DOHH2 (cell line): Measurements from ENCODE around the gene DNAJB6.

Experiments
- H3F3A ChIP-seq: fragments of 200-600 bp; sonication (generic), shearing (Covaris generic); 2 replicates; pipeline ENCODE4 v1.6.0; 2016; ENCODE audit warnings: antibody characterized with exemption, mild to moderate bottlenecking; ENCODE audit not compliant: control insufficient read depth, insufficient read depth
- H3K27ac ChIP-seq: fragments of 200-600 bp; sonication (generic); 2 replicates; pipeline ENCODE4 v1.5.1; 2014; ENCODE audit warnings: low read depth, mild to moderate bottlenecking, low read length, moderate library complexity
- H3K27me3 ChIP-seq: fragments of 200-600 bp; sonication (generic); 2 replicates; pipeline ENCODE4 v1.6.1; 2014; ENCODE audit warnings: mild to moderate bottlenecking, low read length, mixed read lengths; ENCODE audit not compliant: control insufficient read depth
- H3K36me3 ChIP-seq: fragments of 200-600 bp; sonication (generic); 2 replicates; pipeline ENCODE4 v1.6.1; 2014; ENCODE audit warnings: mild to moderate bottlenecking, low read length, moderate library complexity, mixed read lengths; ENCODE audit not compliant: control insufficient read depth
- H3K4me1 ChIP-seq: fragments of 200-600 bp; sonication (generic); 2 replicates; pipeline ENCODE4 v1.6.1; 2014; ENCODE audit warnings: mild to moderate bottlenecking, low read length, mixed read lengths; ENCODE audit not compliant: control insufficient read depth
- H3K4me2 ChIP-seq: fragments of 200-600 bp; sonication (generic); 2 replicates; pipeline ENCODE4 v1.6.0; 2014; ENCODE audit warnings: mild to moderate bottlenecking, low read length, moderate library complexity
- H3K4me3 ChIP-seq: fragments of 200-600 bp; sonication (generic); 2 replicates; pipeline ENCODE4 v1.5.1; 2014; ENCODE audit warnings: mild to moderate bottlenecking, low read length, mixed read lengths
- H3K79me2 ChIP-seq: fragments of 200-600 bp; sonication (generic); 2 replicates; pipeline ENCODE4 v1.6.1; 2014; ENCODE audit warnings: mild to moderate bottlenecking, low read length, mixed read lengths; ENCODE audit not compliant: control insufficient read depth
- H3K9me2 ChIP-seq: fragments of 200-600 bp; sonication (generic); replicated peaks from 2 replicates; pipeline ENCODE4 v1.6.1; 2014; ENCODE audit warnings: mild to moderate bottlenecking, low read length, mixed read lengths; ENCODE audit not compliant: control insufficient read depth
- H3K9me3 ChIP-seq: fragments of 200-600 bp; sonication (generic); 2 replicates; pipeline ENCODE4 v1.6.1; 2014; ENCODE audit warnings: antibody characterized with exemption, low read length, mixed read lengths; ENCODE audit not compliant: control insufficient read depth, insufficient read depth
- H4K20me1 ChIP-seq: fragments of 200-600 bp; sonication (generic); 2 replicates; pipeline ENCODE4 v1.6.0; 2014; ENCODE audit warnings: low read depth, mild to moderate bottlenecking, antibody characterized with exemption, low read length, moderate library complexity; ENCODE audit not compliant: control insufficient read depth, insufficient read depth
- CTCF ChIP-seq: fragments of 200-600 bp; sonication (generic); IDR thresholded peaks from one replicate; pipeline ENCODE4 v1.5.1; 2014; ENCODE audit warnings: antibody characterized with exemption, mild to moderate bottlenecking, low read depth, low read length; ENCODE audit not compliant: poor library complexity, severe bottlenecking
- EZH2phosphoT487 ChIP-seq: fragments of 200-600 bp; sonication (generic); IDR thresholded peaks from 2 replicates; pipeline ENCODE4 v1.6.1; 2017; ENCODE audit warnings: borderline replicate concordance, mild to moderate bottlenecking, antibody characterized with exemption, low read length, moderate library complexity, mixed read lengths

Gene DNAJB6

GRCh38 chr7:157394246-157395191, 57.7 kb downstream of the DNAJB6 start:
- Histone ChIP-seq H3K79me2 (peaks cover 82% of the 10 kb centered on the region), H4K20me1 (peaks cover 11% of the 10 kb centered on the region), H3K27ac (no peak overlapping the region), H3K4me2 (no peak overlapping the region), H3K9me3 (no peaks in the 10 kb centered on the region), H3K36me3 (peaks cover 71% of the 10 kb centered on the region), H3K9me2 (no peaks in the 10 kb centered on the region), H3K4me1 (0 out of 2 replicates have a peak, but pooled peaks cover 4% of the 10 kb centered on the region), H3F3A (peaks cover 3% of the 10 kb centered on the region; the same call in 1 of the 2 replicates), H3K4me3 (no peak overlapping the region), H3K27me3 (no peaks in the 10 kb centered on the region)
- no peak for TF ChIP-seq EZH2phosphoT487
- TF ChIP-seq CTCF, result no peak

- Histone ChIP-seq H3K36me3 (peaks cover 68% of the 10 kb centered on the region), H3K9me3 (no peaks in the 10 kb centered on the region), H3K79me2 (peaks cover 79% of the 10 kb centered on the region), H3K27ac (no peak overlapping the region), H3K27me3 (no peaks in the 10 kb centered on the region), H3K4me1 (0 out of 2 replicates have a peak, but pooled peaks cover 4% of the 10 kb centered on the region), H3K4me3 (no peak overlapping the region), H3K9me2 (no peaks in the 10 kb centered on the region), H3F3A (peaks cover 3% of the 10 kb centered on the region; the same call in 1 of the 2 replicates), H4K20me1 (peaks cover 11% of the 10 kb centered on the region), H3K4me2 (no peak overlapping the region)
- TF ChIP-seq EZH2phosphoT487 (no peak), CTCF (no peak)
Observed at GRCh38 chr7:157395206-157395605, 58.4 kb downstream of the DNAJB6 start.

GRCh38 chr7:157396316-157397035, 59.7 kb downstream of the DNAJB6 start:
- no peak overlapping the region for H3K27ac ChIP-seq
- H3K9me3 ChIP-seq, result no peaks in the 10 kb centered on the region
- no peaks in the 10 kb centered on the region for H3K9me2 ChIP-seq
- no peak overlapping the region for H3K4me3 ChIP-seq
- H3K4me1 ChIP-seq, result 0 out of 2 replicates have a peak, but pooled peaks cover 4% of the 10 kb centered on the region
- H3K79me2 ChIP-seq, result peaks cover 73% of the 10 kb centered on the region
- peaks cover 66% of the 10 kb centered on the region for H3K36me3 ChIP-seq
- no peaks in the 10 kb centered on the region for H3K27me3 ChIP-seq
- peaks cover 3% of the 10 kb centered on the region; the same call in 1 of the 2 replicates for H3F3A ChIP-seq
- peaks cover 11% of the 10 kb centered on the region for H4K20me1 ChIP-seq
- no peak overlapping the region for H3K4me2 ChIP-seq
- TF ChIP-seq EZH2phosphoT487 (no peak), CTCF (no peak)
